Effector CD4-positive, alpha-beta T cell (primary cell): ENCODE data around the gene AKAP6.

Experiments
- DNase-seq: peaks from one replicate; pipeline ENCODE4 v3.0.0-alpha.2; 2020

AKAP6 gene

GRCh38 chr14:32494609-32495434 lies 165.7 kb downstream of the AKAP6 start:
- DNase-seq = no peak

GRCh38 chr14:32495435-32495734 lies 166.3 kb downstream of the AKAP6 start:
- DNase-seq = no peak

DNA sequence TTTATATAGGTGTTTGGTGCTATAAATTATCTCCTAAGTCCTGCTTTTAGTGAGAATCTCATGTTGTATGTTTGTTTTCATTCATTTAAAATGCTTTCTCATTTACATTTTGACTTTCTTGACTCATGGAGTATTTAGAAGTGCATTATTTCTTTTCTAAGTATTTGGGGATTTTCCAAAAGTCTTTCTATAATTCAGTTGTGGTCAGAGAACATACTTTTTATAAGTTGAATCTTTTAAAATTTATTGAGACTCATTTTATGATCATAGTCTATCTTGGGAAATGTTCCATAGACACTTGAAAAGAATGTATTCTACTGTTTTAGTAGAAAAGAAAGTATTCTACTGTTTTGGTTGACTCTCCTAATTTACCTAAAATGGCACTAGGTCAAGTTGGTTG lies 168.2 kb downstream of the AKAP6 start:
- no peak for DNase-seq

DNA sequence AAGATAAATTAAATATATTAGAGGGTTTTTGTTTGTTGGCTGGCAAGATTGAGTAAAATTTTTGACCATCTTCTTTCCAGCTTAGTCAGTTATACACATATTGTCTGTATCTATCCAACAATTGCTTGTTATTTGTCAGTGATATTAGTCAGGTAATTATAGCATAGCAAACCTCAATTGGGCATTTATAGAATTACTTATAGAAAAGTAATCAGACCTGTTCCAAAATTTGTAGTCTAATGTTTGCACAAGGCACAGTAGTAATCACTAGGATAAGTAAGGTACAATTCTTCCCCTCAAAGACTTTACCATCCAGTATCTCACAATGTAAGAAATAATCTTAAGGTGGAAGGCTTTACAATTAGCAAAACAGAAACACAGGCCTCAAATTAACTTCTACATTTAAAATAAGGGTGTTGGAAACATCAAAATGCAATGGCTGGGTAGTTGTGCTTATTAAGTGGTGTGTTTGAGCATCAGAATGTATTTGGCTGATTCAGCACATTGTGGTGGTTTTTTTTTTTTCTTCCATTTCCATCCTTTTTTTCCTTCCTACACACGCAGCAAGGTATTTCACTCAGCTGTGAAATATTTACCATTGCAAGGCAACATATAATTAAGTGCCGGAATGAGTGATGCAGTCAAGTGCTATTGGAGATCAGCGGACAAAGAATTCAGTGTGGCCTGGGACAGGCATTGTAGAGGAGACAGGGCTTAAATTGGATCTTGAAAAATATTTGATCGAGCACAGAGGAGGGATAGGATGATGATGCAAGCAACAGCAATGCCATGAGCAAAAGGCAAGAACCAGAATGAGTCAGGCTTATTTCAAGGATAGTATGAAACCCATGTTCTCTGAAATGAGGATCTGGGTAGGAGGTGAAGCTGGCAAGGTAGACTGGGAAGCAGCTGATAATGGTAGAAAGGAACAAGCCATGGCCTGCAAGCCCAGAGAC lies 178.2 kb downstream of the AKAP6 start:
- DNase-seq = no peak

DNA sequence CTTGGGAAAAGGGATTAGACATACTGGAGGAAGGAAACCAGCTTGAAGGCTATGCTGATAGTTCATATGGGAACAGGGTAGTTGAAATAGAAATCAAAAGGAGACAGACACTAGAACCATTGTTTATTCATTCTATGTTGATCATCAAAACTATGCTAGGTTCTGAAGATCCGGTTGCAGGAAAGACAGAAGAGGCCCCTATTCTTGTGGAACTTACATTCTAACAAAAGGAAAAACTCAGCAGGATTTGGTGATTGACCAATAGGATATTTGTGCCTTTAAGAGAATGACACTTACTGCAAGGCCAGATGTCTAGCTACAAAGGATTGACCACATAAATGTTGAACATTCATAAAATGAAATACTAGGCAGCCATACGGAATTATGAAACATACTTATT lies 179.2 kb downstream of the AKAP6 start:
- no peak for DNase-seq

GRCh38 chr14:32509632-32510187 lies 180.6 kb downstream of the AKAP6 start:
- DNase-seq = no peak

DNA sequence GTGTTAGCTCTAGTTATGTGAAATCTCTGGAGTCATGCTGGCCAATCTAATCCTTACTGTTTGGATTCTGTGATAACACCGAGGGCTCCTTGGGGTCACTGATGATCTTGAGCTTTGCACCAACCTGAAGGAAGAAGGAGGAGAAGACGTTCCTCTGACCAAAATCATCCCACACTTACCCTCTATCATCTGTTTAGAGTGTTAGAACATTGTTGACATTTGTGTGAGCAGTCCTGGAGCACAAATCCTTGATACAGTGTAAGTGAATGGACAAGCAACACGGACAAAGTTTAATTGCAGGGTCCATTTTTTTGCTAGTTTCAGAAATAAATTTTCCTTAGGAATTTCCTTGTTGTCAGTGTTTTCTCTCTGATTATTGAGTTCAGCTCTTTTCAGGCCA lies 181.7 kb downstream of the AKAP6 start:
- no peak for DNase-seq

DNA sequence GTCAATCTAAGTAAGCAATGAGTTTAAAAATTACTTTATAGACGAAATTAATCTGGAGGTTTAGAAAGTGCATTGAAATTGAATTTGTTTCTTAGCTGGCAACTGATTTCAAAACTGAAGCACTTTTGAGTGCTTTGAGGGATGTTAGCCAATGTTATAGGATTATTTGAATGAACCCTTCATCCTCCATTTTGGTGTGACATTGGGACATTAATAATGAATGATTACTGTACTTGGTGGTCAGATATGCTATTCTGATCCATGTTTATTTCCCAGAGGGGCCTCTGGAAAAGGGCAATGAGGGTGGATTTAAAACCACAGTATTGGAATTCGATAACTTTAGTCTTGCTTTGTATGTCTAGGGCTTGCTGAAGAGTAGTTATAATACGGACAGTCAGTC lies 183.2 kb downstream of the AKAP6 start:
- no peak for DNase-seq

DNA sequence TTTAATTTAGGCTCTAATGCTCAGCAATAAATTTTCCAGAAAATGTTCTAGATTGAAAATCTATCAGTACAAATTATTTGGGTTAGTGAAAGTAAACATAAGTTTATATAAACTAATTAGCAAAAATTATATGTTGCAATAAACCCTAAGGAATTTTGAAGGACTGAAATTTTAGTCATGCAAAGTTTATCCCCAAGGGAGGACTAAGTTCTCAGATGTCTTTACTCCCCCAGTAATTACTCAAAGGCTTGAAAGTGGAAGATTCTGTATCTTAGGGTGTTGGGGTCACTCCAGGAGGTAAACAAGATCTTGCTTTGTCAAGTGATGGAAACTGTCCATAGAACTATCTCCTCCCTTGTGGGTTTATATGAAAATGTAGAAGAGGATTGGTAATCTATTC lies 183.7 kb downstream of the AKAP6 start:
- DNase-seq = no peak

GRCh38 chr14:32513571-32514009 lies 184.5 kb downstream of the AKAP6 start:
- DNase-seq = no peak

- DNase-seq = no peak
Measured at GRCh38 chr14:32514236-32514635, 185.1 kb downstream of the AKAP6 start.

DNA sequence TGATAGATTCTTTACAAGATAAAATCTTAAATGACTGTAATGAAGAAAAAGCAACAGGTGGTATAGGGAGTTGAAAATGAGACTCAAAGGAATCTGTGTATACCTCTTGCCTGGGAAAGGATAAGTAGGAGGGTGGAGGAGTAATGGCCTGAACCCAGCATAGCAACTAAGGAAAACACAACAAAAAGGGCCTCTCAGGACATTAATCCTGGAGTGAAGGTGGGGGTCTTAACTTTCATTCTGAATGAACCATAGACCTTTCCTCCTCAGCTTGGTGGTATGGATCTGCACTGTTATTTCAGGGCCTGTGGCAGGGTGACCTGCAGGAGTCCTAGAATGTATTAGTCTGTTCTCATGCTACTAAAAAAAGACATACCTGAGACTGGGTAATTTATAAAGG lies 185.6 kb downstream of the AKAP6 start:
- no peak for DNase-seq

DNA sequence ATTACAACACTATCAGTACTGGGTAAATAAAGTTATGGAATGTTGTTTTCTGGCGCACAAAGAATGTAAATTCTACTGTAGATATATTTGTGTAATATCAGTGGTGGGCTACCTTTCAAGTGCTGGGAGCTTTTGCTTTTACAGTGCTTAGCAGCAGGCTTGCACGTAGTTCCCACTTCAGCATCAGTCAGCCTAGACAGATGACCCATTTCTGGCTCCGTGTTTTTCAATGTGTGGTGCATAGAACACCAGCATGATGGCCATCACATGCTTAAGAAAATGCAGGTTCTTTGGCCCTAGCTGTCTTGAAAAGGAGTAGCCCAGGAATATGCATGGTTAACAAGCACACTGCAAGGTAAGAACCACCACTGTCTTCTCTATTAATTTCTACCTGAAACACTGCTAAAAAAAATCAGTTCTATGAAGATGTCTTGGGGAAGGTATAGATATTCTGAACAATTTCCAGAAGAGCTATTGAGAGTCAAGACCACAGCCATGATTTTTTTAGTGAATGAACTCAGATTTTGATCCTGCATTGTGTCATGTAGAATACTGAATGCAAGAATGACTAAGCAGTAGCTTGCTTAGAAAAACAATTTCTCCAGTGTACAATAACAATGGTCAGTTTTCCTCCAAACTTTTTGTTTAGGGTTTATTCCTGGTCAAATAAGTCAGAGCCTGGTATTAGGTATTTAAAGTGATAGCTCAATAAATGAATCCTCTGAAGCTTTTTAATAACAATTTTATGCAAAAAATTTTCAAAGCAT lies 195.7 kb downstream of the AKAP6 start:
- no peak for DNase-seq

DNA sequence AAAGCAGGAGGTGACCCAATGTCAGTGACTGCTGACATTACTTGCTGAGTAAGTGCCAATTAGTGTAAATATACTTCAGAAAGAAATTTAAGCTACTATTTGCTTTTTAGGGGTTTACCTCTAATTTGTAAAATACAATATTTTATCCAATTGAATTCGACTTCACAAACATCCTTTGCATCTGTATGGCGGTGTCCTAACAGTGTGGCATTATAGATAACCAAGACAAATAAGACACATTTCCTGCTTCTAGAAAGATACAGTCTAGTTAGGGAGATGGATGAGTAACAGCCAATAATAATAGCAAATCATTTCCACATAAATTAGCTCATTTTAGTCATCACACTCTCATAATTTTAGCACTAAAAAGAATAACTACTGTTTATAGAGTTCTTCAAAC lies 196.5 kb downstream of the AKAP6 start:
- DNase-seq = no peak

- DNase-seq = no peak
Measured at GRCh38 chr14:32530800-32531199, 201.7 kb downstream of the AKAP6 start.

DNA sequence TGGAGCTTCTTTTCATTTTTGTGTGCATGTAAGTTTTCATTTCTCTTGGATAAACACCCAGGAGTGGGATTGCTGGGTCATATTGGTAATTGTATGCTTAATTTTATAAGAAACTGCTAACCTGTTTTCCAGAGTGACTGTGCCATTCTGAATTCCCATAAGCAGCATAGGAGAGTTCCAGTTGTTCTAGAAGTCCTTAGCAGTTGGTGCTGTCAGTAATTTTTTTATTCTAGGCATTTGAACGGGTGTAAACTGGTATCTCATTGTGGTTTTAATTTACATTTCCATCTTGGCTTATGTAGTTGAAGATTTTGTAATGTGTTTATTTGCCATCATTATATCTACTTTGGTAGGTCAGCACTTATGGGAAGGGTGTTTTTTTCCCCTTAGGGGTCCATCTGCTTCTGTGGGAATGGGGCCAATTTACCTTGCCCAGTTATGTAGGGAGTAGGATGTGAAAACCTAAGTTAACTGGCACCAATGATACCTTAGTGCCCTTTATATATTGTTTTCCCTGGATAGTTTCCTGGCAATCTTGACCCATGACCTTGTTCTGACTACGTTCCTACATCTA lies 202.9 kb downstream of the AKAP6 start:
- no peak for DNase-seq

DNA sequence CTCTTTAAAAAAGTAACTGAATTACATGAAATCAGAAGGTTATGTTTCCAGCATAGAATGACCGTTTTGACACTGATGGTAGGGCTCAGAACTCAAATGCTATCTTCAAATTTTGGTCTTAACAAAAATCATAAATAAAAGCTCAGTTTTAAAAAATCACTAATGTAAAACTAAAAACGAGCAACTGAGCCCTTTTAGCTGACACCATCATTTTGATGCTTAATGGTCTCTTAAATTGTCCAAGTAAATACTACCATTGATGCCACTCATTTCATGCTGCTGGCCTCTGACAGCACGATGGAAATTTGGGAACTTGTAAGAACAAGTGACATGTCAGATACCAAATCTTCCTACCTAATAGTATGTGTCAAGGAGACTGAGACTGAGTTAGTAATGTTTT lies 205.0 kb downstream of the AKAP6 start:
- DNase-seq = no peak

GRCh38 chr14:32536175-32536574 lies 207.1 kb downstream of the AKAP6 start:
- DNase-seq = no peak

DNA sequence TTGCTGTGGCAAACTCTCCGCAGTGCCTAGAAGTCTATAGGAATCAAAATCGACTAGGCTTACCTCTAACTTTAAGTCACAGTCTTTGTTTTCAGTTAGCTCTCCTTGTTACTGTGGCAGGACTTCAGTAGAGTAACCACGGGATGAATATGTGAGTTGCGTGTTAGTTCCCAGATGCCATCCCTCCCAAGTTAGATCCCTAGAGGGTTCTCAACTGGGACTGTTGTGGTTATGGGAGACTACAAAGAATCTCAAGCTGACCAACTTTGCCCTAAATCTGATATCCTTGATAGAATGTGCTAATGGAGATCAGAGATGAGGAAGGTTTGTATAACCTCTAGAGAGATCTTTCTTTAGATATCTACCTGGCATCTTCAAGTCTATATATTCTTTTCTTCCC lies 208.1 kb downstream of the AKAP6 start:
- no peak for DNase-seq

- no peak for DNase-seq
Measured at GRCh38 chr14:32542507-32542906, 213.4 kb downstream of the AKAP6 start.

DNA sequence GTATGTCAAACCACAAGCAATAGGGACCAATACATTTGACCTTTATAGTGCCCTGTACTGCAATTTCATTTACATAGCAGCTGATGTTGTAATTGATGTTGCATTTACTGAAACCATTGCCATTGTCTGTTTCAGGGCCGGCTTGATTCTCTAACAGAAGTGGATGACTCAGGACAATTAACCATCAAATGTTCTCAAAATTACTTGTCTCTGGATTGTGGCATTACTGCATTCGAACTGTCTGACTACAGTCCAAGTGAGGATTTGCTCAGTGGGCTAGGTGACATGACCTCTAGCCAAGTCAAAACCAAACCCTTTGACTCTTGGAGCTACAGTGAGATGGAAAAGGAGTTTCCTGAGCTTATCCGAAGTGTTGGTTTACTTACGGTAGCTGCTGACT lies 216.0 kb downstream of the AKAP6 start:
- DNase-seq = no peak

GRCh38 chr14:32545506-32546210 lies 216.6 kb downstream of the AKAP6 start:
- DNase-seq = no peak
